Naive B cell (primary cell): ENCODE data around the gene CCDC190. TPM values are rescaled to one million over a fixed set of nuclear protein-coding genes. Genes with fewer than 3 reads are reported as not detected.
"Not testable (repeated sequence)": the region's sequence is repeated elsewhere in the genome, so short reads cannot be mapped to it uniquely, and the experiment has no call there.

ENCODE experiments used
- ATAC-seq, 2 donors: fragments of 150-1000 bp; cut with Tn5 transposase; 2 replicates each; pipeline ENCODE4 v1.10.0; 2021; ENCODE audit warnings: low read depth in 2 of 2, mild to moderate bottlenecking in 2 of 2, moderate library complexity in 2 of 2
- DNase-seq: peaks from one replicate; pipeline ENCODE4 v3.0.0; 2022
- H3K27ac Mint-ChIP-seq, 6 donors: one replicate each; pipeline ENCODE4 v1.8.0; 2020 to 2022; ENCODE audit warnings: mild to moderate bottlenecking in 6 of 6, mixed read lengths in 6 of 6, moderate library complexity in 5 of 6, inconsistent platforms in 2 of 6
- H3K27me3 Mint-ChIP-seq, 3 donors: one replicate each; pipeline ENCODE4 v1.8.0; 2021 to 2022; ENCODE audit warnings: mixed read lengths in 3 of 3, mild to moderate bottlenecking in 1 of 3
- H3K36me3 Mint-ChIP-seq, 2 donors: one replicate each; pipeline ENCODE4 v1.8.0; 2020 to 2022; ENCODE audit warnings: mixed read lengths in 2 of 2, inconsistent platforms in 1 of 2, mild to moderate bottlenecking in 1 of 2
- H3K4me1 Mint-ChIP-seq, 3 donors: one replicate each; pipeline ENCODE4 v1.8.0; 2020 to 2022; ENCODE audit warnings: mixed read lengths in 3 of 3, inconsistent platforms in 1 of 3, mild to moderate bottlenecking in 1 of 3, moderate library complexity in 1 of 3
- H3K4me3 Mint-ChIP-seq, 8 donors: one replicate each; pipeline ENCODE4 v1.8.0; 2020 to 2022; ENCODE audit warnings: mild to moderate bottlenecking in 8 of 8, mixed read lengths in 8 of 8, moderate library complexity in 8 of 8, inconsistent platforms in 2 of 8
- H3K9me3 Mint-ChIP-seq, 7 donors: one replicate each; pipeline ENCODE4 v1.8.0; 2020 to 2022; ENCODE audit warnings: mixed read lengths in 7 of 7, mild to moderate bottlenecking in 5 of 7, inconsistent platforms in 2 of 7, moderate library complexity in 1 of 7
- polyA plus RNA-seq, 6 donors: library from polyadenylated mRNA; unstranded; fragments of 300-500 nt; fragmentation: Illumina TruSeq; gene quantifications; one replicate each; pipeline ENCODE4 v1.2.3, GENCODE V29; 2021; ENCODE audit warnings: low read depth in 6 of 6

Gene CCDC190
- polyA plus RNA-seq, 6 donors from 2014 or later, result not detected

- ATAC-seq, result not testable (repeated sequence)
- H3K27me3 Mint-ChIP-seq, result peaks cover 24 to 27% (median 25%) of the 10 kb centered on the region in 3 donors
Observed at GRCh38 chr1:162871417-162871816, 10.4 kb upstream of the CCDC190 start.

GRCh38 chr1:162868972-162869371 is 8.0 kb upstream of the CCDC190 start:
- ATAC-seq (no peak), DNase-seq (no peak)
- peaks cover 0 to 14% of the 10 kb centered on the region in 2 donors for H3K36me3 Mint-ChIP-seq
- no peak overlapping the region for H3K4me3 Mint-ChIP-seq
- peaks cover 10 to 26% (median 12%) of the 10 kb centered on the region in 3 donors for H3K27me3 Mint-ChIP-seq
- H3K9me3 Mint-ChIP-seq, result peaks cover 4 to 30% (median 22%) of the 10 kb centered on the region in 7 donors
- H3K4me1 Mint-ChIP-seq, result no peaks in the 10 kb centered on the region
- H3K27ac Mint-ChIP-seq, result no peak overlapping the region

More at GRCh38 chr1:162871417-162871816, 10.4 kb upstream of the CCDC190 start:
- DNase-seq, H3K4me3 Mint-ChIP-seq, H3K4me1 Mint-ChIP-seq: not testable (repeated sequence)
- Mint-ChIP-seq H3K9me3 (peaks cover 4 to 30% (median 22%) of the 10 kb centered on the region in 7 donors), H3K27ac (peak overlapping the region in 1 of 6 donors; percentile 1), H3K36me3 (peaks cover 0 to 14% of the 10 kb centered on the region in 2 donors)

GRCh38 chr1:162861625-162862024 is 650 bp upstream of the CCDC190 start:
- ATAC-seq, result no peak
- Mint-ChIP-seq H3K4me3 (no peak overlapping the region), H3K9me3 (peaks cover 0 to 2% (median 0%) of the 10 kb centered on the region in 7 donors), H3K27ac (no peak overlapping the region), H3K36me3 (no peaks in the 10 kb centered on the region), H3K27me3 (peaks cover 5 to 38% (median 34%) of the 10 kb centered on the region in 3 donors), H3K4me1 (no peaks in the 10 kb centered on the region)
- DNase-seq, result no peak

GRCh38 chr1:162859191-162859590 is 1.8 kb downstream of the CCDC190 start:
- peaks cover 0 to 2% (median 0%) of the 10 kb centered on the region in 3 donors for H3K4me1 Mint-ChIP-seq
- H3K4me3 Mint-ChIP-seq, result no peak overlapping the region
- DNase-seq (no peak), ATAC-seq (no peak)
- no peaks in the 10 kb centered on the region for H3K36me3 Mint-ChIP-seq
- peaks cover 0 to 1% (median 0%) of the 10 kb centered on the region in 7 donors for H3K9me3 Mint-ChIP-seq
- peaks cover 5 to 37% (median 34%) of the 10 kb centered on the region in 3 donors for H3K27me3 Mint-ChIP-seq
- no peak overlapping the region for H3K27ac Mint-ChIP-seq

- H3K4me3 Mint-ChIP-seq, result no peak overlapping the region
- no peak for ATAC-seq
- no peaks in the 10 kb centered on the region for H3K36me3 Mint-ChIP-seq
- peaks cover 5 to 34% (median 34%) of the 10 kb centered on the region in 3 donors for H3K27me3 Mint-ChIP-seq
- no peak overlapping the region for H3K27ac Mint-ChIP-seq
- no peaks in the 10 kb centered on the region for H3K9me3 Mint-ChIP-seq
- H3K4me1 Mint-ChIP-seq, result peaks cover 0 to 2% (median 0%) of the 10 kb centered on the region in 3 donors
- no peak for DNase-seq
Observed at GRCh38 chr1:162857850-162858249, 3.1 kb downstream of the CCDC190 start.

- Mint-ChIP-seq H3K36me3 (no peaks in the 10 kb centered on the region), H3K27ac (no peak overlapping the region)
Observed at GRCh38 chr1:162856260-162856659, 4.7 kb downstream of the CCDC190 start.

GRCh38 chr1:162855461-162856150 is 5.4 kb downstream of the CCDC190 start:
- H3K27ac Mint-ChIP-seq, result no peak overlapping the region
- H3K4me1 Mint-ChIP-seq, result peaks cover 0 to 2% (median 0%) of the 10 kb centered on the region in 3 donors
- H3K9me3 Mint-ChIP-seq, result no peaks in the 10 kb centered on the region
- ATAC-seq, result no peak
- DNase-seq, result no peak
- H3K4me3 Mint-ChIP-seq, result no peak overlapping the region
- H3K27me3 Mint-ChIP-seq, result peaks cover 5 to 34% (median 25%) of the 10 kb centered on the region in 3 donors
- H3K36me3 Mint-ChIP-seq, result no peaks in the 10 kb centered on the region

More at GRCh38 chr1:162856260-162856659, 4.7 kb downstream of the CCDC190 start:
- ATAC-seq (no peak), DNase-seq (no peak)
- Mint-ChIP-seq H3K9me3 (no peaks in the 10 kb centered on the region), H3K4me3 (no peak overlapping the region), H3K27me3 (peaks cover 5 to 30% (median 24%) of the 10 kb centered on the region in 3 donors), H3K4me1 (peaks cover 0 to 2% (median 0%) of the 10 kb centered on the region in 3 donors)

- Mint-ChIP-seq H3K27ac (no peak overlapping the region), H3K4me1 (peaks cover 0 to 2% (median 0%) of the 10 kb centered on the region in 3 donors), H3K27me3 (peaks cover 0 to 22% (median 18%) of the 10 kb centered on the region in 3 donors), H3K4me3 (no peak overlapping the region), H3K9me3 (no peaks in the 10 kb centered on the region), H3K36me3 (no peaks in the 10 kb centered on the region)
- ATAC-seq, result peak; percentile 41 to 50
- peak; percentile 17 for DNase-seq
Observed at GRCh38 chr1:162854245-162854882, 6.6 kb downstream of the CCDC190 start.

GRCh38 chr1:162851341-162851740 is 9.6 kb downstream of the CCDC190 start:
- Mint-ChIP-seq H3K27ac (no peak overlapping the region), H3K9me3 (no peaks in the 10 kb centered on the region), H3K27me3 (peaks cover 4 to 28% (median 22%) of the 10 kb centered on the region in 3 donors), H3K36me3 (no peaks in the 10 kb centered on the region), H3K4me3 (no peak overlapping the region), H3K4me1 (peaks cover 0 to 2% (median 0%) of the 10 kb centered on the region in 3 donors)
- ATAC-seq (no peak), DNase-seq (no peak)

- Mint-ChIP-seq H3K36me3 (no peaks in the 10 kb centered on the region), H3K27ac (peak overlapping the region in 1 of 6 donors; percentile 55), H3K27me3 (peaks cover 4 to 37% (median 33%) of the 10 kb centered on the region in 3 donors), H3K4me1 (no peaks in the 10 kb centered on the region), H3K4me3 (no peak overlapping the region), H3K9me3 (no peaks in the 10 kb centered on the region)
- DNase-seq, result no peak
- no peak for ATAC-seq
Observed at GRCh38 chr1:162849711-162850110, 11.3 kb downstream of the CCDC190 start.

- DNase-seq (peak; percentile 47), ATAC-seq (peak in 1 of 2 donors; percentile 44)
- Mint-ChIP-seq H3K27ac (no peak overlapping the region), H3K4me3 (no peak overlapping the region), H3K36me3 (no peaks in the 10 kb centered on the region), H3K27me3 (peaks cover 8 to 46% (median 33%) of the 10 kb centered on the region in 3 donors), H3K4me1 (no peaks in the 10 kb centered on the region), H3K9me3 (no peaks in the 10 kb centered on the region)
Observed at GRCh38 chr1:162847839-162848453, 13.0 kb downstream of the CCDC190 start.

- Mint-ChIP-seq H3K4me3 (no peak overlapping the region), H3K36me3 (no peaks in the 10 kb centered on the region), H3K9me3 (peaks cover 0 to 3% (median 0%) of the 10 kb centered on the region in 7 donors), H3K4me1 (no peaks in the 10 kb centered on the region), H3K27me3 (peaks cover 14 to 49% (median 35%) of the 10 kb centered on the region in 3 donors), H3K27ac (no peak overlapping the region)
- no peak for ATAC-seq
- DNase-seq, result no peak
Observed at GRCh38 chr1:162846256-162847212, 14.4 kb downstream of the CCDC190 start.
